NCI-H2227 (cell line): ENCODE data around the gene MAPK12.

Source experiments
- DNase-seq: peaks from one replicate; lab custom pipeline; 2025; ENCODE audit not compliant: unreplicated experiment; lab: John Stamatoyannopoulos, UW

MAPK12 gene

GRCh38 chr22:50269573-50269969, 8.1 kb upstream of the MAPK12 start:
- no peak for DNase-seq

GRCh38 chr22:50268655-50269113, 7.2 kb upstream of the MAPK12 start:
- no peak for DNase-seq

- no peak for DNase-seq
Observed at GRCh38 chr22:50267591-50268390, 6.3 kb upstream of the MAPK12 start.

DNA sequence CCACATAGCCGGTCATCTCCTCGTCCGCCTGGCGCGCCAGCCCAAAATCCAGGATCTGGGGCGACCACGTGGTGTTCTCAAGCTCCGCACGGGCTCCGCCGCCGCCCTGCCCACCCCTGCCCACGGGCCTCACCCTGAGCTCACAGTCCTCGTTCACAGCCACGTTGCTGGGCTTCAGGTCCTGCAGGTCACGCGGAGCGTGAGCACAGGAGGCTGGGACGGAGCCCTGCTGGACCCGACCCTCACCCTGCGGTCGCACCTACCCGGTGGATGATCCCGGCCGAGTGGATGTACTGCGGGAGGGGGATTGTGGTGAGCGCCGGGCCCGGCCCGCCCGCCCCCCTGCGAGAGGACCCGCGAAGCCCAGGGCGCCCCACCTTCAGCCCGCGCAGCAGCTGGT, 5.5 kb upstream of the MAPK12 start:
- DNase-seq: no peak

DNA sequence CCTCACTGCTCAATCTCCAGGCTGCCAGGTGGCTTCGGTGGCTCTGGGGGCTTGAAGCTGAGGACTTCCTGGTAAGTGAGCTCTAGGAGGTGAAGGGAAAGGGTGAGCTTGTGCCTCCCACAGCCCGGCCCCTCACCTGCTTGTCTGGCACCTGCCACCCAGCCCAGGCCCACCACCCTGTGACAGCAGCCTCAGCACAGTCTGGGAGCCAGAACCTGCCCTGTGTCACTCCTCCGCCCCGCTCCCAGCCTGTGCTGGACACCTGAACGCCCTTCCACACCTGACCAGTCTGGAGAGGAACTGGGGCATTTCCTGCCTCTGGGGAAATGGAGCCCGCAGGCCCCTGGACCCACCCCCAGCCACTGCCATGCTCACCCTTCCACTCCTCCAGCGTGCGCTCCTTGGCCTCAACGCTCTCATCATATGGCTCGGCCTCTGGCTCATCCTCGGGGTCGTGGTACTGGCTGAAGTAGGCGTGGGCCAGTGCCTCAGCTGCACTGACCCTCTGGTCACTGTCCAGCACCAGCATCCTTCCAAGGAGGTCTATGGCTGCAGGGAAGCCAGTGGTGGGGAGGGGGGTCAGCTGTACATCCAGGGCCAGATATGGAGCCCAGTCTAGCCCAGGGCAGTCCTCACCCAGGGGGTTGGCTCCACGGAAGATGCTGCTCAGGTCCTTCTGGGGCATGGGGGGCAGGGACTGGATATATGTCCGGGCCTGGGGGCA, 3.6 kb upstream of the MAPK12 start:
- no peak for DNase-seq

- no peak for DNase-seq
Observed at GRCh38 chr22:50264104-50264745, 2.7 kb upstream of the MAPK12 start.

- no peak for DNase-seq
Observed at GRCh38 chr22:50262973-50263617, 1.6 kb upstream of the MAPK12 start.

GRCh38 chr22:50262460-50262911, 1.0 kb upstream of the MAPK12 start:
- no peak for DNase-seq

DNA sequence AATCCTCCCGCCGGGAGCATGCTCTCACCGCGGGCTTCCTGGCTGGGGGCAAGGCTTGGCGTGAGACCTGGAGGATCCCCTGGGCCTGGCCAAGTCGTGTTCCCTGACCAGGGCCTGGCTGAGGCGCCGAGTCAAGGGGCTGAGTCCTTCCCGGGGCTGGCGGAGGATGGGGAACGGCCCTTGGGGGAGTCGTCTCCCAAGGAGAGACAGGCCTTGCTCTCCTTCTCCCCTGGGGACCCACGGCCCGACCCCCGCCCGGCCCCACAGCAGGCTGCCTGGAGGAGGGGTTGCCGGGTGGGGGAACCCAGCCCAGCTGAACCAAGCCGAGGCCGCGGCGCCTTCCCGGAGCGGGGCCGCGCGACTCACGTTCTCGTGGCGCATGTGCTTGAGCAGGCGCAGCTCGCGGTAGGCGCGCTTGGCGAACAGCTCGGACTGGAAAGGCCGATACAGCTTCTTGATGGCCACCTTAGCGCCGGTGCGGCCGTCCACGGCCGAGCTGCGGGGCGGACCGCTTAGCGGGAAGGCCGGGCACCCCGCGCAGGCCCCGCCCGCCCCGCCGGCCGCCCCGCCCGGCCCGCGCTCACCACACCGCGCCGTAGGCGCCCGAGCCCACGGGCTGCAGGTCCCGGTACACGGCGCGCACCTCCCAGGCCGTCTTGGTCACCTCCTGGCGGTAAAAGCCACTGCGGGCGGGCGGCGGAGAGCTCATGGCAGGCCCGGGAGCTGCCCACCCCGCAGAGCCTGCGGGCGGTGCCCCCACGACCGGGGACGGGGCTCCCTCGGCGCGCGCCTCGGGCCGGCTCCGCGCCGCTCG, 475 bp downstream of the MAPK12 start:
- DNase-seq: peak; percentile 64

DNA sequence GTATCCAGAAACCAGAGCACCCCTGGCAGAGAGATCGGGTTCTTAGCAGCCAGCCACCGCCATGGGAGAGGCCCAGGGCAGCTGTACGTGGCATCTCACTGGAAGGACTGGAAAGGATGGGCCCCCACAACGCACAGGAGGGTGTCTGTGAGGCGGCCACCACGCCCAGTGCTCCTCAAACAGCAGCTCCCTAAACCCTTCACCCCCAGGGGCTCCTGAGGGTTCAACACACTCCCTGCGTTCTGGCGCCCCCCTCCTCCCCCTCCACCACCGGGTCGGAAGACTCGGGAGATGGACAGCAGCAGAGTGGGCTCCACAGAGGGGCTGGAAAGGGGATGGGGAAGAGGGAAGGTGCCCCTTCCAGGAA, 1.1 kb downstream of the MAPK12 start:
- DNase-seq: no peak

DNA sequence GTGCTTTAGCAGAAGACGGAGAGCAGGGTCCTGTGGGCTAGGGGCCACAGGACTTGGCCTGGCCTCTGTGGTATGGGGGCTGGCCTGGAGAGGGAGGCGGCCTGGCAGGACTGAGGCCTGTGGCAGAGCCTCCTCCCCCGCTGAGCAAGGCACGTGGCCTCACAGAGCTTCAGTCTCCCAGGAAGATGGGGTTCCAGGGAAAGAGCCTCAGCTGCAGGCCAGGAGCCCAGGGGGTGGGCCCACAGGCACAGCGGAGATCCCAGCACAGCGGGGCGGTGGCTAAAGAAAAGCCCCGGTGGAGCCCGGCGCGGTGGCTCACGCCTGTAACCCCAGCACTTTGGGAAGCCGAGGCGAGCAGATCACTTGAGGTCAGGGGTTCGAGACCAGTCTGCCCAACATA, 2.2 kb downstream of the MAPK12 start:
- no peak for DNase-seq

GRCh38 chr22:50258361-50259292, 2.9 kb downstream of the MAPK12 start:
- DNase-seq: no peak

DNA sequence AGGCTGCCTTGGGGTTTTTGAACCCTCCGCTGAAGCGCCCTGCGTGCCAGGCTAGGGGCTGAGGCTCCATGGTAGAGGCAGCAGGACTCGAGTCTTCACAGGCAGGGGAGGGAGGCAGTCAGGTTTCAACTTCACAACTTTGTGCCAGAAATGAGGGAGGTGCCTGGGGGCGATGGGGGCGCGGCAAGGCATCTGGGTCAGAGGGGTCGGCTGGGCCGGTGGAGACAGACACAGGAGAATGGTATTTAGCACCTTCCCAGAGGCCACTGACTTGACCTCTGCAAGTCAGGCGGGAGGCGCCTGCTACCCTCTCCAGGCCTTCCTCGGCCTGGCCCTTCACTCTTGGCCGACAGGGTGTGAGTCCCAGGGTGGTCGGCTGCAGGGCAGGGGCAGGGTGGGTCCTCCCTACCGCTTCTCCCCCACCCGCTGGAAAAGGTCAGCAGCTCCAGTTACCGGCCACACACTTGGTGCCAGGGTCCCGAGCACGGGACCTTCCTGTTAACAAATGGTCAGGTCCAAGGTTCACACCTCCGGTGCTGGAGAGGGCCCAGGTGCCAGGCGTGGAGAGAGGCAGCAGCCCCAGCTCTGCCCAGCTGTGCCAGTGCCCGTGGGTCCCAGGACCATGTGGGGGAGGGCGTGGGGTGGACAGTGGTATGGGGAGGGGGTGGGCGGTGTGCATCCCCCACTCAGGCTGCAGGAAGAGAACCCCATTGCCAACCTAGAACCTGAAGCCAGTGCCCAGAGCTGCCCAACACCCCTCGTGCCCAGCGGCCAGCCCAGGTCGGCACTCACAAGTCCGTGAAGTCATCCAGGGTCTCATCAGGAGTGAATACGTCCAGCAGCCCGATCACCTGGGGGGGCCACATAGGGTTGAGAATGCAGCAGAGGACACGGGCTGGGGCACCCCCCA, 3.8 kb downstream of the MAPK12 start:
- DNase-seq: no peak

GRCh38 chr22:50257041-50257440, 4.4 kb downstream of the MAPK12 start:
- no peak for DNase-seq

GRCh38 chr22:50256258-50256862, 5.1 kb downstream of the MAPK12 start:
- DNase-seq: no peak

- no peak for DNase-seq
Observed at GRCh38 chr22:50255607-50256006, 5.9 kb downstream of the MAPK12 start.

GRCh38 chr22:50255099-50255498, 6.4 kb downstream of the MAPK12 start:
- no peak for DNase-seq

DNA sequence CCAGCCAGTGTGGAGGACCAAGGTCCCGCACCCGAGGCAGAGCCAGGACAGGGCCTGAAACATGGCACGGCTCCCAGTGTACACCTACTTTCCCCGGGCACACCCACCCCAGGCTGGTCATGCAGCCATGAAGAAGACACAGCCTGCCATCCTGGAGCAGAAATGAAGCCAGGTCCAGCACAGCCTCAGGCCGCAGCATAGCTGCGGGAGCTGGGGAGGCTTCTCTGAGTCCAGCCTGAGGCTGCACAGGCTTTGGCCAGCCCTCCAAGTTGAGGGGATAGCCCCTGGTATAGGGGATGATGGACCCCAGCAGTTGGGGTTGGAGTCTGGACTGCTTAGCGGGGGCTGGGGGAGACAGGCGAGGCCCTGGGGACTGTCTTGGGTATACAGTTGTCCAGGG, 7.5 kb downstream of the MAPK12 start:
- DNase-seq: no peak
